H9 (cell line): ENCODE results near the gene ZBTB7A. TPM values are rescaled to one million over a fixed set of nuclear protein-coding genes. Genes with fewer than 3 reads are reported as not detected.

Experiments used
- DNase-seq: peaks from one replicate; pipeline ENCODE4 v3.0.0-alpha.2; 2017
- H2AFZ ChIP-seq: one replicate; pipeline ENCODE4 v1.6.1; 2013; ENCODE audit warnings: mild to moderate bottlenecking, low read length, control low read depth, moderate library complexity
- H2AK5ac ChIP-seq: 2 replicates; pipeline ENCODE4 v1.6.1; 2013; ENCODE audit warnings: low read length, control low read depth, mixed read lengths; ENCODE audit not compliant: insufficient read length
- H2BK120ac ChIP-seq: one replicate; pipeline ENCODE4 v1.6.1; 2013; ENCODE audit warnings: low read depth, mild to moderate bottlenecking, low read length, control low read depth, inconsistent platforms; ENCODE audit not compliant: poor library complexity, severe bottlenecking
- H2BK12ac ChIP-seq: 2 replicates; pipeline ENCODE4 v1.6.1; 2013; ENCODE audit warnings: low read length, control low read depth, mixed read lengths, low read depth; ENCODE audit not compliant: insufficient read length
- H2BK15ac ChIP-seq: 2 replicates; pipeline ENCODE4 v1.6.1; 2013; ENCODE audit warnings: low read depth, low read length, control low read depth
- H2BK20ac ChIP-seq: one replicate; pipeline ENCODE4 v1.6.1; 2013; ENCODE audit warnings: low read depth, mild to moderate bottlenecking, low read length, control low read depth, inconsistent platforms; ENCODE audit not compliant: poor library complexity, severe bottlenecking
- H2BK5ac ChIP-seq: 2 replicates; pipeline ENCODE4 v1.6.1; 2013; ENCODE audit warnings: low read length, control low read depth, mixed read lengths; ENCODE audit not compliant: insufficient read length
- H3K14ac ChIP-seq: 2 replicates; pipeline ENCODE4 v1.6.1; 2013; ENCODE audit warnings: low read length, control low read depth; ENCODE audit not compliant: insufficient read depth
- H3K18ac ChIP-seq: 2 replicates; pipeline ENCODE4 v1.6.1; 2013; ENCODE audit warnings: low read depth, mild to moderate bottlenecking, mixed read lengths, low read length, control low read depth; ENCODE audit not compliant: insufficient read length
- H3K23ac ChIP-seq: 2 replicates; pipeline ENCODE4 v1.6.1; 2013; ENCODE audit warnings: low read length, control low read depth, mixed read lengths, low read depth; ENCODE audit not compliant: insufficient read length
- H3K23me2 ChIP-seq: 2 replicates; pipeline ENCODE4 v1.6.1; 2013; ENCODE audit warnings: low read depth, mild to moderate bottlenecking, mixed read lengths, low read length, control low read depth; ENCODE audit not compliant: insufficient read length, poor library complexity, severe bottlenecking
- H3K27ac ChIP-seq: 2 replicates; pipeline ENCODE4 v1.5.1; 2013; ENCODE audit warnings: low read length, control low read depth, mixed read lengths, low read depth; ENCODE audit not compliant: insufficient read length
- H3K27me3 ChIP-seq: 2 replicates; pipeline ENCODE4 v1.6.1; 2013; ENCODE audit warnings: low read length, control low read depth, inconsistent platforms; ENCODE audit not compliant: insufficient read depth
- H3K4ac ChIP-seq: 2 replicates; pipeline ENCODE4 v1.6.1; 2013; ENCODE audit warnings: low read depth, mild to moderate bottlenecking, control low read depth, inconsistent platforms, low read length, moderate library complexity
- H3K4me1 ChIP-seq: 2 replicates; pipeline ENCODE4 v1.6.1; 2013; ENCODE audit warnings: low read length, control low read depth, inconsistent platforms; ENCODE audit not compliant: insufficient read depth
- H3K4me2 ChIP-seq: 2 replicates; pipeline ENCODE4 v1.6.1; 2013; ENCODE audit warnings: low read length, control low read depth, mixed read lengths; ENCODE audit not compliant: insufficient read length, insufficient read depth
- H3K56ac ChIP-seq: 2 replicates; pipeline ENCODE4 v1.6.1; 2013; ENCODE audit warnings: low read depth, mild to moderate bottlenecking, mixed read lengths, low read length, control low read depth; ENCODE audit not compliant: insufficient read length
- H3K79me1 ChIP-seq: 2 replicates; pipeline ENCODE4 v1.6.1; 2013; ENCODE audit warnings: low read depth, mild to moderate bottlenecking, moderate library complexity, low read length, control low read depth, inconsistent platforms; ENCODE audit not compliant: insufficient read depth, poor library complexity, severe bottlenecking
- H3K79me2 ChIP-seq: 2 replicates; pipeline ENCODE4 v1.6.1; 2013; ENCODE audit warnings: low read length, control low read depth, inconsistent platforms; ENCODE audit not compliant: insufficient read depth
- H3K9ac ChIP-seq: 2 replicates; pipeline ENCODE4 v1.6.1; 2013; ENCODE audit warnings: low read length, control low read depth, mixed read lengths; ENCODE audit not compliant: insufficient read length; ENCODE audit errors: extremely low read depth
- H3K9me3 ChIP-seq: one replicate; pipeline ENCODE4 v1.6.1; 2013; ENCODE audit warnings: low read depth, low read length, inconsistent platforms; ENCODE audit not compliant: control insufficient read depth
- H3T11ph ChIP-seq: one replicate; pipeline ENCODE4 v1.6.1; 2013; ENCODE audit warnings: mild to moderate bottlenecking, low read length, control low read depth, inconsistent platforms
- H4K20me1 ChIP-seq: one replicate; pipeline ENCODE4 v1.6.1; 2013; ENCODE audit not compliant: control insufficient read depth, insufficient read length, insufficient read depth
- H4K5ac ChIP-seq: 2 replicates; pipeline ENCODE4 v1.6.1; 2013; ENCODE audit warnings: low read depth, mild to moderate bottlenecking, mixed read lengths, low read length, control low read depth; ENCODE audit not compliant: insufficient read length
- H4K8ac ChIP-seq: replicated peaks from 2 replicates; pipeline ENCODE4 v1.6.1; 2013; ENCODE audit warnings: low read length, control low read depth, mixed read lengths, low read depth; ENCODE audit not compliant: insufficient read length
- H4K91ac ChIP-seq: 2 replicates; pipeline ENCODE4 v1.6.1; 2013; ENCODE audit warnings: low read depth, mild to moderate bottlenecking, moderate library complexity, mixed read lengths, low read length, control low read depth; ENCODE audit not compliant: insufficient read length
- H3K27ac Mint-ChIP-seq, 3 experiments: 2 replicates in 2 of 3; 3 replicates in 1 of 3; pipeline ENCODE4 v1.8.0; 2020 to 2021; ENCODE audit warnings: mixed read lengths in 3 of 3, mild to moderate bottlenecking in 1 of 3, moderate library complexity in 1 of 3
- H3K27me3 Mint-ChIP-seq: 2 replicates; pipeline ENCODE4 v1.8.0; 2021; ENCODE audit warnings: low read depth, mild to moderate bottlenecking, moderate library complexity, mixed read lengths
- H3K36me3 Mint-ChIP-seq, 3 experiments: 2 replicates in 2 of 3; 3 replicates in 1 of 3; pipeline ENCODE4 v1.8.0; 2020 to 2021; ENCODE audit warnings: low read depth in 3 of 3, mixed read lengths in 3 of 3; ENCODE audit not compliant: insufficient read depth in 1 of 3
- H3K4me1 Mint-ChIP-seq, 2 experiments: 2 replicates each; pipeline ENCODE4 v1.8.0; 2020; ENCODE audit warnings: mixed read lengths in 2 of 2
- H3K4me3 Mint-ChIP-seq, 2 experiments: 2 replicates in 1 of 2; 3 replicates in 1 of 2; pipeline ENCODE4 v1.8.0; 2020 to 2021; ENCODE audit warnings: mild to moderate bottlenecking in 2 of 2, mixed read lengths in 2 of 2, moderate library complexity in 1 of 2
- H3K9me3 Mint-ChIP-seq, 2 experiments: 2 replicates in 1 of 2; 3 replicates in 1 of 2; pipeline ENCODE4 v1.8.0; 2020; ENCODE audit warnings: mild to moderate bottlenecking in 2 of 2, mixed read lengths in 2 of 2, moderate library complexity in 1 of 2
- WGBS: extraction: QIAGEN DNeasy Blood & Tissue Kit; methylation state at CpG from one replicate; pipeline ENCODE4 v1.1.7; 2013; ENCODE audit warnings: missing lambda C conversion rate, low lambda C conversion rate, mixed read lengths; ENCODE audit not compliant: insufficient read length; ENCODE audit errors: extremely low coverage; 5-methylcytosine and 5-hydroxymethylcytosine counted together
- total RNA-seq: library from RNA; stranded (reverse); gene quantifications from 2 replicates; pipeline ENCODE4 v1.2.1, GENCODE V29; 2021
- TF ChIP-seq, protein P1 (sequence below): fragments of 200-600 bp; sonication (generic); conservative IDR thresholded peaks from 3 replicates; pipeline ENCODE4 v1.8.0; 2021; ENCODE audit warnings: antibody characterized with exemption, mild to moderate bottlenecking

ZBTB7A gene
- total RNA-seq, 1 experiment from 2014 or later = 24.9 TPM

DNA sequence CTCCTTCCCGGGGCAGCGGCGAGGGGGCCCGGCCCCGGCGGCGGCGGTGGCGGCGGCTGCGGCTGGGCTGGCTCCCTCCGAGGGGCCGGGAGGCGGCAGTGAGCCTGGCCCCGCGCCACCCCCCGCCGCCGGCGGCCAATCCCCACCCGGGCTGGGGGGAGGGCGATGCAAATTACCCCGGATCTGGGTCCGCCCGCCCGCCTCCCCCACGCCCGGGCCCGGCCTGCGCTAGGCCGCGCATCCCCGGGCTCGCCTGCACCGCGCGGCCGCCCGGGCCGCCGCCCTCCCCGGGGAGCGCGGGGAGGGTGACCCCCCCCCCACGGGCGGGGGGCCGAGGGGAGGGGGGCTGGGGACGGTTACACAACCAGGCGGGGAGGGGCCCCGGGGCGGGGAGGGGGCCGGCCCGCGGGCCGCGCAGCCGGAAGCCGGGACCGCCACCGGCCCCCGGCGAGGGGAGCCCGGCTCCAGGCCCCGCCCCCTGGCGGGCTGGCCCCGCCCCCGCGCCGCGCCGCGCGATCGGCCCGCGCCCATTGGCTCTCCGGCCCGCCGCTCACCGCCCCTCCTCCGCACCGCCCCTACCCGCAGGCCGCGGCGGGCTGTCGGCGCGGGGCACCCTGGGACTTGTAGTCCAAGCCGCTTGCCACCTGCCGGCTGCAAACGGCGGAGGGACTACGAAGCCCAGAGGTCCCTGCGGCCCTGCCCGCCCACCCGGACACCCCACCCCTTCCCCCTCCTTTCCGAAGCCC lies 1.1 kb downstream of the ZBTB7A start:
- Histone ChIP-seq H3K4ac (no peak overlapping the region), H3K23ac (no peak overlapping the region), H2BK12ac (no peak overlapping the region), H3K79me1 (peaks cover 6% of the 10 kb centered on the region), H2BK5ac (no peak overlapping the region), H3K4me2 (peak overlapping the region; percentile 17), H2AK5ac (no peak overlapping the region), H2BK20ac (no peak overlapping the region), H4K91ac (no peak overlapping the region), H4K8ac (no peak overlapping the region), H2AFZ (no peak overlapping the region), H3K23me2 (peaks cover 15% of the 10 kb centered on the region), H4K5ac (no peak overlapping the region), H3K9ac (no peak overlapping the region), H3K79me2 (peaks cover 27% of the 10 kb centered on the region; the same call in 1 of the 2 replicates), H4K20me1 (peaks cover 3% of the 10 kb centered on the region), H3K4me1 (no peaks in the 10 kb centered on the region; the same call in 1 of the 2 replicates), H3K27ac (no peak overlapping the region), H3K9me3 (no peaks in the 10 kb centered on the region), H2BK15ac (no peak overlapping the region), H3K18ac (no peak overlapping the region), H2BK120ac (no peak overlapping the region), H3K14ac (no peak overlapping the region), H3K27me3 (peaks cover 10% of the 10 kb centered on the region; the same call in 1 of the 2 replicates), H3T11ph (no peak overlapping the region), H3K56ac (no peak overlapping the region)
- peak overlapping the region; percentile 56 to 72 for H3K4me3 Mint-ChIP-seq
- H3K9me3 Mint-ChIP-seq = no peaks in the 10 kb centered on the region; a peak in 2 of 5 replicates
- no CpG with 5 or more reads among the region's 98 CpGs for WGBS
- H3K36me3 Mint-ChIP-seq = peaks cover 0 to 7% (median 4%) of the 10 kb centered on the region in 3 experiments; a peak in 2 of 7 replicates
- no peak overlapping the region for H3K27ac Mint-ChIP-seq
- peak; percentile 97 for DNase-seq
- H3K4me1 Mint-ChIP-seq = peaks cover 8 to 24% of the 10 kb centered on the region in 2 experiments
- H3K27me3 Mint-ChIP-seq = peaks cover 29% of the 10 kb centered on the region
- TF ChIP-seq, protein P1, sequence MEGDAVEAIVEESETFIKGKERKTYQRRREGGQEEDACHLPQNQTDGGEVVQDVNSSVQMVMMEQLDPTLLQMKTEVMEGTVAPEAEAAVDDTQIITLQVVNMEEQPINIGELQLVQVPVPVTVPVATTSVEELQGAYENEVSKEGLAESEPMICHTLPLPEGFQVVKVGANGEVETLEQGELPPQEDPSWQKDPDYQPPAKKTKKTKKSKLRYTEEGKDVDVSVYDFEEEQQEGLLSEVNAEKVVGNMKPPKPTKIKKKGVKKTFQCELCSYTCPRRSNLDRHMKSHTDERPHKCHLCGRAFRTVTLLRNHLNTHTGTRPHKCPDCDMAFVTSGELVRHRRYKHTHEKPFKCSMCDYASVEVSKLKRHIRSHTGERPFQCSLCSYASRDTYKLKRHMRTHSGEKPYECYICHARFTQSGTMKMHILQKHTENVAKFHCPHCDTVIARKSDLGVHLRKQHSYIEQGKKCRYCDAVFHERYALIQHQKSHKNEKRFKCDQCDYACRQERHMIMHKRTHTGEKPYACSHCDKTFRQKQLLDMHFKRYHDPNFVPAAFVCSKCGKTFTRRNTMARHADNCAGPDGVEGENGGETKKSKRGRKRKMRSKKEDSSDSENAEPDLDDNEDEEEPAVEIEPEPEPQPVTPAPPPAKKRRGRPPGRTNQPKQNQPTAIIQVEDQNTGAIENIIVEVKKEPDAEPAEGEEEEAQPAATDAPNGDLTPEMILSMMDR = no peak
